ENCODE results near the gene RIMKLB.

- TF ChIP-seq, protein P1, sequence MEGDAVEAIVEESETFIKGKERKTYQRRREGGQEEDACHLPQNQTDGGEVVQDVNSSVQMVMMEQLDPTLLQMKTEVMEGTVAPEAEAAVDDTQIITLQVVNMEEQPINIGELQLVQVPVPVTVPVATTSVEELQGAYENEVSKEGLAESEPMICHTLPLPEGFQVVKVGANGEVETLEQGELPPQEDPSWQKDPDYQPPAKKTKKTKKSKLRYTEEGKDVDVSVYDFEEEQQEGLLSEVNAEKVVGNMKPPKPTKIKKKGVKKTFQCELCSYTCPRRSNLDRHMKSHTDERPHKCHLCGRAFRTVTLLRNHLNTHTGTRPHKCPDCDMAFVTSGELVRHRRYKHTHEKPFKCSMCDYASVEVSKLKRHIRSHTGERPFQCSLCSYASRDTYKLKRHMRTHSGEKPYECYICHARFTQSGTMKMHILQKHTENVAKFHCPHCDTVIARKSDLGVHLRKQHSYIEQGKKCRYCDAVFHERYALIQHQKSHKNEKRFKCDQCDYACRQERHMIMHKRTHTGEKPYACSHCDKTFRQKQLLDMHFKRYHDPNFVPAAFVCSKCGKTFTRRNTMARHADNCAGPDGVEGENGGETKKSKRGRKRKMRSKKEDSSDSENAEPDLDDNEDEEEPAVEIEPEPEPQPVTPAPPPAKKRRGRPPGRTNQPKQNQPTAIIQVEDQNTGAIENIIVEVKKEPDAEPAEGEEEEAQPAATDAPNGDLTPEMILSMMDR (IDR thresholded peaks at IDR 0.05; ENCODE audit: low read length) = peak; percentile 21; the same call in 1 of the 2 replicates
- no peak for TF ChIP-seq EZH2 (IDR thresholded peaks at IDR 0.05; ENCODE audit: borderline replicate concordance, low read length)
Measured at GRCh38 chr12:8779862-8780261, 82.1 kb downstream of the RIMKLB start.
